Neuronal stem cell (in vitro differentiated cells): Measurements from ENCODE around the gene STAT1.

Experiments used
- DNase-seq: peaks from one replicate; pipeline ENCODE4 v3.0.0-alpha.2; 2013; ENCODE audit warnings: low spot score
- H2AFZ ChIP-seq: one replicate; pipeline ENCODE4 v1.6.1; 2013; ENCODE audit warnings: mild to moderate bottlenecking, low read length, inconsistent platforms
- H2AK5ac ChIP-seq: 2 replicates; pipeline ENCODE4 v1.6.1; 2013; ENCODE audit warnings: low read depth, mild to moderate bottlenecking, inconsistent platforms, low read length, moderate library complexity, mixed read lengths
- H2BK120ac ChIP-seq: 2 replicates; pipeline ENCODE4 v1.6.1; 2013; ENCODE audit warnings: low read depth, mild to moderate bottlenecking, inconsistent platforms, low read length, moderate library complexity, mixed read lengths
- H2BK12ac ChIP-seq: one replicate; pipeline ENCODE4 v1.6.1; 2013; ENCODE audit warnings: low read length, inconsistent platforms
- H2BK15ac ChIP-seq: 2 replicates; pipeline ENCODE4 v1.6.1; 2013; ENCODE audit warnings: mild to moderate bottlenecking, low read length, inconsistent platforms, mixed read lengths
- H2BK5ac ChIP-seq: one replicate; pipeline ENCODE4 v1.6.1; 2013; ENCODE audit warnings: inconsistent platforms, mild to moderate bottlenecking, low read length, moderate library complexity
- H3K14ac ChIP-seq: one replicate; pipeline ENCODE4 v1.6.1; 2013; ENCODE audit warnings: low read length, inconsistent platforms
- H3K18ac ChIP-seq: 2 replicates; pipeline ENCODE4 v1.6.1; 2013; ENCODE audit warnings: low read length, inconsistent platforms
- H3K23ac ChIP-seq: 2 replicates; pipeline ENCODE4 v1.6.1; 2013; ENCODE audit warnings: low read depth, mild to moderate bottlenecking, mixed read lengths, low read length, inconsistent platforms; ENCODE audit not compliant: poor library complexity
- H3K27ac ChIP-seq: replicated peaks from 3 replicates; pipeline ENCODE4 v1.5.1; 2013; ENCODE audit warnings: low read length, inconsistent platforms
- H3K27me3 ChIP-seq, 3 experiments: 2 replicates each; pipeline ENCODE4 v1.6.1; 2013; ENCODE audit warnings: low read length in 3 of 3, mild to moderate bottlenecking in 2 of 3, inconsistent platforms in 1 of 3, low read depth in 1 of 3, mixed read lengths in 1 of 3, moderate library complexity in 1 of 3; ENCODE audit not compliant: control insufficient read depth in 3 of 3, insufficient read depth in 3 of 3
- H3K36me3 ChIP-seq, 2 donors: replicated peaks in 1 of 2; 2 replicates each; pipeline ENCODE4 v1.6.1; 2013; ENCODE audit warnings: low read length in 2 of 2; ENCODE audit not compliant: control insufficient read depth in 2 of 2, insufficient read depth in 2 of 2
- H3K4ac ChIP-seq: 2 replicates; pipeline ENCODE4 v1.6.1; 2013; ENCODE audit warnings: inconsistent platforms, mild to moderate bottlenecking, low read length, moderate library complexity
- H3K4me1 ChIP-seq, 2 donors: 1 replicate in 1 of 2; 2 replicates in 1 of 2; pipeline ENCODE4 v1.6.1; 2013; ENCODE audit warnings: low read length in 2 of 2, low read depth in 1 of 2; ENCODE audit not compliant: control insufficient read depth in 2 of 2, insufficient read depth in 1 of 2
- H3K4me2 ChIP-seq: one replicate; pipeline ENCODE4 v1.6.1; 2013; ENCODE audit warnings: mild to moderate bottlenecking, low read length, inconsistent platforms; ENCODE audit not compliant: insufficient read depth, poor library complexity, severe bottlenecking
- H3K4me3 ChIP-seq, 2 donors: 2 replicates each; pipeline ENCODE4 v1.5.1; 2013; ENCODE audit warnings: low read length in 2 of 2, mild to moderate bottlenecking in 2 of 2, inconsistent platforms in 1 of 2, moderate library complexity in 1 of 2
- H3K79me1 ChIP-seq: one replicate; pipeline ENCODE4 v1.6.1; 2013; ENCODE audit warnings: low read depth, mild to moderate bottlenecking, inconsistent platforms, low read length, moderate library complexity
- H3K9ac ChIP-seq: one replicate; pipeline ENCODE4 v1.6.1; 2013; ENCODE audit warnings: mild to moderate bottlenecking, low read depth, low read length, inconsistent platforms; ENCODE audit not compliant: poor library complexity
- H3K9me3 ChIP-seq, 2 donors: replicated peaks in 1 of 2; 2 replicates each; pipeline versions ENCODE3 to v1.6.1; 2013; ENCODE audit warnings: low read length in 2 of 2, mild to moderate bottlenecking in 2 of 2, inconsistent platforms in 1 of 2, low read depth in 1 of 2, mixed read lengths in 1 of 2, moderate library complexity in 1 of 2; ENCODE audit not compliant: control insufficient read depth in 2 of 2, insufficient read depth in 1 of 2
- H4K8ac ChIP-seq: one replicate; pipeline ENCODE4 v1.6.1; 2013; ENCODE audit warnings: low read depth, mild to moderate bottlenecking, inconsistent platforms, low read length, moderate library complexity
- H4K91ac ChIP-seq: one replicate; pipeline ENCODE4 v1.6.1; 2013; ENCODE audit warnings: low read length, low read depth, mild to moderate bottlenecking, inconsistent platforms; ENCODE audit not compliant: poor library complexity
- WGBS, 2 donors: extraction: QIAGEN DNeasy Blood & Tissue Kit; methylation state at CpG; one replicate each; pipeline ENCODE4 v1.1.7; 2013; ENCODE audit warnings: missing lambda C conversion rate in 2 of 2, mixed read lengths in 1 of 2; ENCODE audit not compliant: insufficient read length in 2 of 2, insufficient replicate concordance in 1 of 2; ENCODE audit errors: extremely low coverage in 2 of 2; 5-methylcytosine and 5-hydroxymethylcytosine counted together

The STAT1 gene

GRCh38 chr2:190987116-190987515 lies 26.9 kb downstream of the STAT1 start:
- no peak for DNase-seq
- Histone ChIP-seq H2BK5ac (no peak overlapping the region), H3K9ac (no peak overlapping the region), H2AFZ (no peak overlapping the region), H2BK15ac (no peak overlapping the region), H3K4me2 (no peak overlapping the region), H3K4me3 (no peak overlapping the region), H4K8ac (no peak overlapping the region), H3K23ac (no peak overlapping the region), H3K9me3 (peaks cover 0 to 8% of the 10 kb centered on the region in 2 donors), H3K4me1 (no peaks in the 10 kb centered on the region), H3K36me3 (peaks cover 33 to 98% of the 10 kb centered on the region in 2 donors), H3K27ac (no peak overlapping the region), H3K14ac (no peak overlapping the region), H3K18ac (no peak overlapping the region), H2BK120ac (no peak overlapping the region), H3K79me1 (no peaks in the 10 kb centered on the region), H2BK12ac (no peak overlapping the region), H4K91ac (no peak overlapping the region), H3K27me3 (no peaks in the 10 kb centered on the region), H2AK5ac (no peak overlapping the region), H3K4ac (no peak overlapping the region)
- WGBS, 2 donors, result no CpG with 5 or more reads among the region's 1 CpG

- Histone ChIP-seq H3K4ac (peak overlapping the region; percentile 14), H2BK15ac (no peak overlapping the region), H3K27ac (no peak overlapping the region), H3K9ac (no peak overlapping the region), H3K36me3 (peaks cover 33 to 98% of the 10 kb centered on the region in 2 donors), H4K8ac (no peak overlapping the region), H3K14ac (no peak overlapping the region), H3K4me1 (no peaks in the 10 kb centered on the region), H3K23ac (peak overlapping the region; percentile 14), H2AFZ (no peak overlapping the region), H3K4me3 (no peak overlapping the region), H3K4me2 (no peak overlapping the region), H3K18ac (no peak overlapping the region), H2BK12ac (peak overlapping the region; percentile 18), H4K91ac (no peak overlapping the region), H2BK5ac (no peak overlapping the region), H2BK120ac (no peak overlapping the region), H2AK5ac (no peak overlapping the region), H3K9me3 (peaks cover 0 to 8% of the 10 kb centered on the region in 2 donors), H3K79me1 (no peaks in the 10 kb centered on the region), H3K27me3 (no peaks in the 10 kb centered on the region)
- no peak for DNase-seq
- no CpG with 5 or more reads among the region's 13 CpGs for WGBS, 2 donors
These were observed 27.6 kb downstream of the STAT1 start for GRCh38 chr2:190986221-190986953.

GRCh38 chr2:190984595-190984994 lies 29.4 kb downstream of the STAT1 start:
- Histone ChIP-seq H3K18ac (no peak overlapping the region), H3K27me3 (no peaks in the 10 kb centered on the region), H3K36me3 (peaks cover 27 to 98% of the 10 kb centered on the region in 2 donors), H2AK5ac (no peak overlapping the region), H2BK12ac (no peak overlapping the region), H4K91ac (no peak overlapping the region), H3K4me2 (no peak overlapping the region), H3K4ac (no peak overlapping the region), H2BK15ac (no peak overlapping the region), H2BK5ac (no peak overlapping the region), H2AFZ (no peak overlapping the region), H3K4me1 (no peaks in the 10 kb centered on the region), H3K23ac (no peak overlapping the region), H3K79me1 (no peaks in the 10 kb centered on the region), H3K27ac (no peak overlapping the region), H3K9me3 (peaks cover 0 to 8% of the 10 kb centered on the region in 2 donors), H2BK120ac (no peak overlapping the region), H3K4me3 (no peak overlapping the region), H4K8ac (no peak overlapping the region), H3K9ac (no peak overlapping the region), H3K14ac (no peak overlapping the region)
- DNase-seq, result no peak
- no CpG with 5 or more reads among the region's 5 CpGs for WGBS, 2 donors

- H2AK5ac ChIP-seq, result no peak overlapping the region
- H2AFZ ChIP-seq, result no peak overlapping the region
- WGBS, 2 donors, result no CpG with 5 or more reads among the region's 8 CpGs
- H3K4ac ChIP-seq, result no peak overlapping the region
- H2BK12ac ChIP-seq, result no peak overlapping the region
- no peaks in the 10 kb centered on the region for H3K79me1 ChIP-seq
- no peak overlapping the region for H2BK120ac ChIP-seq
- H3K14ac ChIP-seq, result no peak overlapping the region
- H3K4me1 ChIP-seq, result no peaks in the 10 kb centered on the region
- H3K9ac ChIP-seq, result no peak overlapping the region
- no peak overlapping the region for H3K27ac ChIP-seq
- no peak overlapping the region for H4K8ac ChIP-seq
- H3K4me2 ChIP-seq, result no peak overlapping the region
- no peak overlapping the region for H2BK15ac ChIP-seq
- DNase-seq, result no peak
- H3K23ac ChIP-seq, result no peak overlapping the region
- H4K91ac ChIP-seq, result no peak overlapping the region
- no peak overlapping the region for H3K18ac ChIP-seq
- H2BK5ac ChIP-seq, result no peak overlapping the region
- peaks cover 29 to 100% of the 10 kb centered on the region in 2 donors for H3K36me3 ChIP-seq
- H3K9me3 ChIP-seq, result peaks cover 0 to 8% of the 10 kb centered on the region in 2 donors
- H3K27me3 ChIP-seq, result no peaks in the 10 kb centered on the region
- H3K4me3 ChIP-seq, result no peak overlapping the region
These were observed 31.5 kb downstream of the STAT1 start for GRCh38 chr2:190982262-190983034.
